Chondrocyte (in vitro differentiated cells): ENCODE data around the gene IGF2BP1. TPM values are rescaled to one million over a fixed set of nuclear protein-coding genes. Genes with fewer than 3 reads are reported as not detected.

Experiments
- DNase-seq: peaks from one replicate; pipeline ENCODE4 v3.0.0; 2021; ENCODE audit warnings: mixed read lengths, low spot score
- H3K27ac Mint-ChIP-seq: one replicate; pipeline ENCODE4 v1.8.0; 2021; ENCODE audit warnings: mild to moderate bottlenecking, moderate library complexity, mixed read lengths; ENCODE audit not compliant: unreplicated experiment
- H3K27me3 Mint-ChIP-seq: 2 replicates; pipeline ENCODE4 v1.8.0; 2021; ENCODE audit warnings: low read depth, mixed read lengths
- H3K36me3 Mint-ChIP-seq: 2 replicates; pipeline ENCODE4 v1.8.0; 2021; ENCODE audit warnings: low read depth, mixed read lengths
- H3K4me1 Mint-ChIP-seq: 2 replicates; pipeline ENCODE4 v1.8.0; 2021; ENCODE audit warnings: low read depth, mild to moderate bottlenecking, mixed read lengths
- H3K4me3 Mint-ChIP-seq: one replicate; pipeline ENCODE4 v1.8.0; 2021; ENCODE audit warnings: mild to moderate bottlenecking, moderate library complexity, mixed read lengths; ENCODE audit not compliant: unreplicated experiment
- H3K9me3 Mint-ChIP-seq: 2 replicates; pipeline ENCODE4 v1.8.0; 2021; ENCODE audit warnings: low read depth, mixed read lengths
- CTCF ChIP-seq: fragments of 200-600 bp; sonication (generic); IDR thresholded peaks from 2 replicates; pipeline ENCODE4 v1.5.0; 2021; ENCODE audit warnings: antibody characterized with exemption, mild to moderate bottlenecking, moderate library complexity
- total RNA-seq: library from RNA; stranded (reverse); gene quantifications from 3 replicates; pipeline ENCODE4 v1.2.1, GENCODE V29; 2021

IGF2BP1 gene
- total RNA-seq, 1 donor from 2014 or later, result 60.0 TPM

DNA sequence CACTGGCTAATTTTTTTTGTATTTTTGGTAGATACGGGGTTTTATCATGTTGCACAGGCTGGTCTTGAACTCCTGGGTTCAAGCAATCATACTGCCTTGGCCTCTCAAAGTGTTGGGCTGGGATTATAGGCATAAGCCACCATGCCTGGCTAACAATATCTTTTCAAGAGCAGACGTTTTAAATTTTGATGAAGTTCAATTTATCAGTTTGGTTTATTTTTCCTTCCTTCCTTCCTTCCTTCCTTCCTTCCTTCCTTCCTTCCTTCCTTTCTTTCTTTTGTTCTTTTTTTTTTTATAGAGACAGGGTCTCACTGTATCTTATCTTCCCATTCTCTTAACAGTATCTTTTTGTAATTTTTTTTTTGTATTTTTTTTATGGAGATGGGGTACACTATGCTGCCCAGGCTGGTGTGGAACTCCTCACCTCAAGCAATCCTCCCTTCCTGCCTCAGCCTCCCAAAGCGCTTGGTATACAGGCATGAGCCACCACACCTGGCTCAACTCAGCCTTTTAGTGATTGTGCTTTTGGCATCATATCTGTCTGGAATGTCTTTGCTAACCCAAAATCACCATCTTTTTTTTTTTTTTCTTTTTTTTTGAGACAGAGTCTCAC is 15.2 kb upstream of the IGF2BP1 start:
- Mint-ChIP-seq H3K36me3 (no peaks in the 10 kb centered on the region), H3K27me3 (no peaks in the 10 kb centered on the region), H3K27ac (no peak overlapping the region), H3K4me1 (no peaks in the 10 kb centered on the region), H3K9me3 (peaks cover 4% of the 10 kb centered on the region), H3K4me3 (no peak overlapping the region)
- no peak for DNase-seq
- no peak for TF ChIP-seq CTCF

DNA sequence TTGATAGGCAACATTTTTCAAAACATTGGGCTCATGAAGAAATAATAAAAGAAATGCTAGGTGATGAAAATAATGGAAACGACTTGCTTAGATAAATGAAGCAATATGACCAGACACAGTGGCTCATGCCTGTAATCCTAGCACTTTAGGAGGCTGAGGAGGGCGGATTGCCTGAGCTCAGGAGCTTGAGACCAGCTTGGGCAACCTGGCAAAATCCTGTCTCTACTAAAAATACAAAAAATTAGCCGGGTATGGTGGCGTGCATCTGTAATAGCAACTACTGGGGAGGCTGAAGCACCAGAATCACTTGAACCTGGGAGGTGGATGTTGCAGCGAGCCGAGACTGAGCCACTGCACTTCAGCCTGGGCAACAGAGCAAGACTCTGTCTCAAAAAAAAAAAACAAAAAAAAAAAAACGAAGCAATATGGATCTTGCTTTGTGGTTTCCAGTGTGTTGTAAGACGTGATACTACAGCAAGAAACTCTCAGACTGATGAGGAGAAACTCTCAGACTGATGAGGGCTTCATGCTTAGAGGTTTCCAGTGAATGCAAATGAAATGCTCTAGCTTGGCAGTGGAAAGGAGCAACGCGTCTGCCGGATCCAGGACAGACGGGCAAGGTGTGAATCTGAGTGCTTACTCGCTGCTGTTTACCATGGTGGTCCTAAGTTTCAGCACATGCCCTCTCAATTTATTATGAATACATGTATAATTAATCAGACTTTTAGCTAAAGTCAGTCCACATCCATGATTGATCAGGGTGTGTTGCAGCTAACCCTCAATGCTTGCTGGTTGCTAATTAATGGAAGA is 11.5 kb upstream of the IGF2BP1 start:
- no peaks in the 10 kb centered on the region for H3K27me3 Mint-ChIP-seq
- H3K4me1 Mint-ChIP-seq, result no peaks in the 10 kb centered on the region
- DNase-seq, result no peak
- TF ChIP-seq CTCF, result no peak
- H3K27ac Mint-ChIP-seq, result no peak overlapping the region
- peaks cover 4% of the 10 kb centered on the region for H3K9me3 Mint-ChIP-seq
- H3K36me3 Mint-ChIP-seq, result no peaks in the 10 kb centered on the region
- H3K4me3 Mint-ChIP-seq, result no peak overlapping the region

DNA sequence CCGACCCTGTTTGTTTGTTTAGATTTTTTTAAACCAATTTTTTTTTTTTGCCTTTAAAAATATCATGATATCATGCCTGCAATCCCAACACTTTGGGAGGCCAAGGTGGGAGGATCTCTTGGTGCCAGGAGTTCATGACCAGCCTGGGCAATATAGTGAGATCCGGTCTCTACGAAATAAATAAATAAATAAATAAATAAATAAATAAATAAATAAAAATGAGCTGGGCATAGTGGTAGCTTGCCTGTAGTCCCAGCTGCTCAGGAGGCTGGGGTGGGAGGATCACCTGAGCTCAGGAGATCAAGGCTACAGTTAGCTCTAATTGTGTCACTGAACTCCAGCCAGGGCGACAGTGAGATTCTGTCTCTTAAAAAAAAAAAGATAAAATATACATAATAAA is 8.1 kb upstream of the IGF2BP1 start:
- Mint-ChIP-seq H3K27ac (no peak overlapping the region), H3K4me3 (no peak overlapping the region), H3K27me3 (peaks cover 12% of the 10 kb centered on the region), H3K4me1 (no peaks in the 10 kb centered on the region), H3K36me3 (no peaks in the 10 kb centered on the region), H3K9me3 (no peaks in the 10 kb centered on the region)
- no peak for TF ChIP-seq CTCF
- DNase-seq, result no peak

DNA sequence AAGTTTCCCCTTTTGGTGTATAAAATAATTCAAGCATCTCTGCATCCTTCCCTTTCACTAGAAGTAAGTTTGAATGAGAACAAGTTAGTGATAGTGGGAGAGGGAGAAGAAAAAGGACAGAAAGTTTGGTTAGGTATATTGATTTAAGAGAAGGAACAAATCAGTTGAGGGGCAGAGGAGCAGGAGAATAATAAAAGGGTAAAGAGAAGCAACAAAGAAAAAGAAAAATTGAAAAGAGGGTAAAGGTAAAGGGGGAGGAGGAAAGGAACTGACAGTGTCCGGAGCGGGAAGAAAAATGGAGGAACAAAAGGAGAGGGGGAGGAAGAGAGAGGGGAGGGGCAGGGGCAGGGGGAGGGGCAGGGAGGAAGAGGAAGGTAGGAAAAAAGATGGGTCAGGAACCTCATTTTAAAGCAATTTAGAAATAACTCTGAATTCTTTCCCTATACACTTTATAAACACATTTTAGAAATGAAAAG is 6.3 kb upstream of the IGF2BP1 start:
- TF ChIP-seq CTCF, result no peak

DNA sequence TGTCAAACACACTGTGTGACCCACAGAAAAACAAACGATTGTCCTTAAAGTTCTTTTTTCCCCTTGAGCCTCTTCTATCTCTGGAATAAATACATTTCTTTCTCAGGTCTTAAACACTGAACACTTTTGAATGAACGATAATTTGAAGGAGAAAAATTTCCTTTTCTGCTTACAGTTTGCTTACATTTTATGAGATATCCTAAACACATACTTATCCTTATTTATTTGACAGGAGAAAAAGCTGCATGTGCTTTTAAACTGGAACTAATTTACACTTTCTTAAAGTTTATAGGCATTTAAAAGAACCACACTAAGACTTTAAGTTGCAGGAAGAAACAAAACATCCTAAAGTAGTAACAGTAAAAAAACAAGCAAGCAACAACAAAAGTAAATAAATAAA is 4.7 kb upstream of the IGF2BP1 start:
- H3K4me3 Mint-ChIP-seq, result no peak overlapping the region
- H3K4me1 Mint-ChIP-seq, result peaks cover 12% of the 10 kb centered on the region
- TF ChIP-seq CTCF, result no peak
- no peak for DNase-seq
- peaks cover 22% of the 10 kb centered on the region for H3K27me3 Mint-ChIP-seq
- H3K27ac Mint-ChIP-seq, result no peak overlapping the region
- no peaks in the 10 kb centered on the region for H3K9me3 Mint-ChIP-seq
- no peaks in the 10 kb centered on the region for H3K36me3 Mint-ChIP-seq

More for the DNA sequence above, 6.3 kb upstream of the IGF2BP1 start:
- H3K4me3 Mint-ChIP-seq, result no peak overlapping the region
- peaks cover 21% of the 10 kb centered on the region for H3K27me3 Mint-ChIP-seq
- no peak overlapping the region for H3K27ac Mint-ChIP-seq
- H3K36me3 Mint-ChIP-seq, result no peaks in the 10 kb centered on the region
- H3K9me3 Mint-ChIP-seq, result no peaks in the 10 kb centered on the region
- H3K4me1 Mint-ChIP-seq, result peaks cover 8% of the 10 kb centered on the region
- no peak for DNase-seq
